SKM-1 (cell line): Measurements from ENCODE around the gene NRBP1.
A peak's percentile ranks its signal among the peaks of the same experiment; 100 is the strongest.

ENCODE experiments used
- DNase-seq: peaks from one replicate; lab custom pipeline; 2025; ENCODE audit not compliant: unreplicated experiment; lab: John Stamatoyannopoulos, UW

The NRBP1 gene

GRCh38 chr2:27489498-27490397, 61.3 kb downstream of the NRBP1 start, which contains the start of gene IFT172:
Gene IFT172, minus strand, starts transcription at chr2:27489743. Its CDS starts 90 bp downstream, at chr2:27489653.
- peak; percentile 80 for DNase-seq
